ENCODE measurements around the gene TCF20.

TCF20 gene

GRCh38 chr22:42270510-42271190 lies at the start of gene TCF20:
TSS of gene TCF20 (minus strand) at chr22:42270653. CDS start at chr22:42215305, 55,348 bp downstream.
- peak; percentile 67 to 77 (median 74) for DNase-seq

- no peak for DNase-seq
Measured at GRCh38 chr22:42319386-42319785, 48.9 kb upstream of the TCF20 start.

- DNase-seq, result no peak
Measured at GRCh38 chr22:42318967-42319366, 48.5 kb upstream of the TCF20 start.

GRCh38 chr22:42317691-42318547 lies 47.5 kb upstream of the TCF20 start:
- DNase-seq, result no peak

- no peak for DNase-seq
Measured at GRCh38 chr22:42317008-42317407, 46.6 kb upstream of the TCF20 start.

GRCh38 chr22:42315392-42315756 lies 44.9 kb upstream of the TCF20 start:
- no peak for DNase-seq

- DNase-seq, result peak in 1 of 6 experiments; percentile 47
Measured at GRCh38 chr22:42314709-42315391, 44.4 kb upstream of the TCF20 start.

GRCh38 chr22:42313804-42314581 lies 43.5 kb upstream of the TCF20 start:
- peak; percentile 27 to 69 (median 46) for DNase-seq

- DNase-seq, result no peak
Measured at GRCh38 chr22:42313204-42313603, 42.8 kb upstream of the TCF20 start.

GRCh38 chr22:42310291-42311015 lies 40.0 kb upstream of the TCF20 start:
- DNase-seq, result no peak

GRCh38 chr22:42309865-42310264 lies 39.4 kb upstream of the TCF20 start:
- DNase-seq, result no peak

- DNase-seq, result no peak
Measured at GRCh38 chr22:42308892-42309468, 38.5 kb upstream of the TCF20 start.

- no peak for DNase-seq
Measured at GRCh38 chr22:42307806-42308563, 37.5 kb upstream of the TCF20 start.

GRCh38 chr22:42306010-42306409 lies 35.6 kb upstream of the TCF20 start:
- no peak for DNase-seq

GRCh38 chr22:42304324-42304790 lies 33.9 kb upstream of the TCF20 start:
- no peak for DNase-seq

GRCh38 chr22:42303396-42304323 lies 33.2 kb upstream of the TCF20 start:
- DNase-seq, result peak in 1 of 6 experiments; percentile 6

GRCh38 chr22:42301742-42302102 lies 31.3 kb upstream of the TCF20 start:
- no peak for DNase-seq

- peak in 1 of 6 experiments; percentile 11 for DNase-seq
Measured at GRCh38 chr22:42301077-42301741, 30.8 kb upstream of the TCF20 start.
